HG03139 (cell line): ENCODE data around the gene SIGLEC1.

ENCODE experiments used
- ATAC-seq: cut with Tn5 transposase; IDR thresholded peaks from one replicate; pipeline ENCODE4 v1.9.1; 2021; ENCODE audit not compliant: unreplicated experiment

SIGLEC1 gene

DNA sequence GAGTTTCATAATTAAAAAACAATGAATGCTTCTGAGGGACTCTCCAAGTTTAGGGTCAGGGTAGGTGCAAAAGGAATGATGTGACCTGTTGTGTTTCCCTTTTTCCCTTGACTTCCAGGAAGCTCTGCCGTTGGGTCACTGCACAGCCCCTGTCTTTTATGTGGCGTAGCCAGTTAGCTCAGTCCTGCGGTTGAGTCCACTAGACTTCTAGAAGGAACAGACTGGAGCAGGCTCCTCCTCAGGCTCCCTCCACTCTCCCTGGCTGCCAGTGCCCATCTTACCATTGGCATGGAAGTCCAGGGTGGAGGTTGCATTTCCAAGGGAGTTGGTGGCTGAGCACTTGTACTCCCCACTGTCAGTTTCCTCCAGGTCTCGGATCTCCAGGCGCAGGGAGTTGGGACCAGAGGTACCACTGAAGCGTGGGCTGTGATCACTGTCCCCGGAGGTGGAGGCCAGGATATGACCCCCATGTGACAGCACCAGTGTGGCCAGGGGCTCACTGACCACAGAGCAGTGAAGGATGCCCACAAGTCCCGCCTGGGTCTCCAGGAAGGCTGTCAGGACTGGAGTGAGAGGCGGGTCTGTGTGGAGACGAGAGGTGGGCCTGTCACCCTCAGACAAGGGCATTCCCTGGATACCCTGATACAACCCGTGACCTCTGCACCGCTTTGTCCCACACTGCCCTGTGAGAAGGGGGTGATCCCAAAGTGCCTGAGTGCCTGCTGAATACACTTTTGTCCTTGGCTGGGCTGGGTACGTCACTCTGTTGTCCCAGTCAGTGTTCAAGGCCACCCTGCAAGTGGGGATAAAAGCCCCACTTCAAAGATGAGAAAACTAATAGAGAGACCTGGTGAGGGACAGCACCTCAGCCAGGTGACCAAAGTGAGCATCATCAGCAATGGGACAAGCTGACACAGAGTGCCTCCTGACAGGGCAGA is 11.1 kb downstream of the SIGLEC1 start:
- no peak for ATAC-seq

DNA sequence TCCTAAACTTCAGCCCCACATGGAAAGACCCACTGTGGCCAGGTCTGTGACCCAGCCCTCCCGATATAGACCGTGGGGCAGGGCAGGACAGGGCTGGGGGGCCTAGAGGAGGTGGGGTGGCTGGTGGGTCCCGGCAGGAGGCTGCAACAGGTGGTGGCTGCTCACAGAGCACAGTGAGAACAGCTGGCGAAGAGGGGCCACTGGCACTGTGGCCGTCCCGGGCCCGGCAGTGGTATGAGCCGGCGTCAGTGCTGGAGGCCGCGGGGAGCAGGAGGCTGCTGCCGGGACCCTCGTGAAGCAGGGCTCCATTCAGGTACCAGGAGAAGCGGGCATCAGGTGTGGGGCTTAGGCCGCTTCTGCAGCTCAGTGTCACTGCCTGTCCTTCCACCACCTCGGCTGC is 13.4 kb downstream of the SIGLEC1 start:
- ATAC-seq = no peak

DNA sequence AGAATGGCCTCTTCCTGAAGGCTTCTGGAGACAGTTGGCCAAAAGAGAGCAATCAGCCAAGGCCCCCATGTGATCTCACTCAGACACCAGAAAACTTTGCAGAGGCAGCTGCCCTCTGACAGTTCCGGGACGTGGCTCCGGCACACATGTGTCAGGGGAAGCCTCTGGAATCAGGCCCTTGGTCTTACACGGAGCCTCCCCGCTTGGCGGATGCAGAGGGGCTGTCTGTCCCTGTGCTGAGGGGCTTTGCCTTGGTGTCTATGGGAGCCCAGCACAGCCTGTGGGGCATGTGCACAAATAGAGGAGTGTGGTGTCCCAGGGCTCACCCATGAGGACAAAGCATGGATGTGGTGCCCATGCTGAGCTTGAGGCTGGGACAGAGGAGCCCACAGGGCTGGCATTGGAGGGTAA is 13.8 kb downstream of the SIGLEC1 start:
- ATAC-seq = no peak

DNA sequence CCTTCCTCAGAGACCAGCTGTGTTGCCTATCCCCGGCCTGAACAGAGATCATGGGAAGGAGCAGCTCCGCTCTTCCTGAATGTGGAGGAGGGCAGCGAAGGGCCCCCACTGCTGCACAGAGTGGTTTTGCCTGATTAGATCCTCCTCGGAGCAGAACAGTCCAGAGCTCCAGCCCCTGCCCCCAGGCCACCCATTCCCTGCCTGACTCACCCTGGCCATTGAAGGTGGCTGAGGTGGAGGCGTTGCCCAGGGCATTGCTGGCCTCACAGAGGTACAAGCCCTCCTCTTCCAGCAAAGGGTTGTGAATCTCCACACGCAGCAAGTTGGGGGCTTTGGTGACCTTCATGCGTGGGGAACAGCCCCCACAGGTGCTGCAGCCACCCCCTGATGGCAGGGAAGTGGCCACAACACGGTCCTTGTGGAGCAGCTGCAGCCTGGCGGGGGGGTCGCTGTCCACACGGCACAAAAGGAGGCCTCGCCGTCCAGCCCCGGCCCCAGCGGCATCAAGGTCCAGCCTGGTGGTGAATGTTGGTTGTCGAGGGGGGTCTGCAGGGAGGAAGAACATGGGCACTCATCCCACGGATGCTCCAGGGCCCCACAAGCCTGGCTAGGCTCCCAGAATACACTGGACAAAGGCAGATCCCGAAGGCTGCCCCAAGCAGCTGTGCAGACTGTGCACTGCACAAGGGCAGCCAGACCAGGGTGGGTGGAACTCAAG is 14.7 kb downstream of the SIGLEC1 start:
- no peak for ATAC-seq

DNA sequence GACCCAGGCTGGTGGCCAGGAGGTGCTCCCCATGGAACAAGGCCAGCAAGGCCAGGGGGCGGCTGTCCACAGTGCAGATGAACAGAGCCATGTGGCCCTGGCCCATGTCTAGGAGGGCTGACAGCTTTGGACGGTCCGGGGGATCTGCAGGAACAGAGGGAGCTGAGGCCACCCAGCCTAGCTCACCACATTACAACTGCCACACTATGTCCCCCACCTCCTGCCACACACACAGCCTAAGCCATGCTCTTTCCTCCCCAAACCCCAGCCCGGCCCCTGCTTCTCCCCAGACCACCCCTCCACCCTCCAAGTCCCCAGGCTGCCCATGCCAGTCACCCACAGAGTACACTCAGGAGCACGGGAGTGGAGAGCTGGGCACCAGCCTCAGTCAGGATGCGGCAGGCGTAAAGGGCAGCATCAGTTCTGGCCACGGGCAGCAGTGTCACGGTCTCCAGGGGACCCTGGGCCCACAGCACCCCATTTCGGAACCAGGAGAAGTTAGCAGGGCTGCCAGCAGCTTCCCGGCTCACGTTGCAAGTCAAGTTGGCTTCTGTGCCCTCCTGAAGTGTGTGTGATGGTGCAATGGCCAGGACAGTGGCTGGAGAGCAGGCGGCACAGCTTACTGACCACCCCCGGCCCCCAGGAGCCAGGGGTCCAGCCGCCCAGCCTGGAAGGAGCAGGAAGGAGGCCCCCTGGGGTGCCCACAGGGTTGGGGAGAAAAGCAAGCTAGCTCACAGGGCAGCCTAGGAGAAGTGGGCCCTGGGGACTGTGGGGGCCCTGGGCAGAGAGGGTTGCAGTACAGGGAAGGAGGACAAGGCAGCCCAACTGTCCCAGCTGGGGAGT is 15.4 kb downstream of the SIGLEC1 start:
- ATAC-seq = no peak

DNA sequence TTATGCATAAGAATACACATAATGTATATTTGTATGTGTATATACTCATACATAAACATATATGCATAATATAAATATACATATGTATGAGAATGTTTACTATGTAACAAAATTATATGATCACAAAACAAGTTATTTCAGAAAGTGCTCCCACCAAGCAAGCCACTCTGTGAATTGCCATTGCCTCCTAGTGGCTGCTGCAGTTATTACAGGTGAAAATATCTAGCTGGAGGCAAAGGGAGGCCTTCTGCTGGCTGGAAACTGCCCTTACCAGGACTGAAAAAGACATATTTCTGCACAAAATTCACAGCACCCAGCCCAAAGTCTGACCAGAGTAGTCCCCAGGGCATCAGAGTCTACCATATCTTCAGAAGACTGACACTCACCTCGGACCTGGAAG is 16.2 kb downstream of the SIGLEC1 start:
- no peak for ATAC-seq

DNA sequence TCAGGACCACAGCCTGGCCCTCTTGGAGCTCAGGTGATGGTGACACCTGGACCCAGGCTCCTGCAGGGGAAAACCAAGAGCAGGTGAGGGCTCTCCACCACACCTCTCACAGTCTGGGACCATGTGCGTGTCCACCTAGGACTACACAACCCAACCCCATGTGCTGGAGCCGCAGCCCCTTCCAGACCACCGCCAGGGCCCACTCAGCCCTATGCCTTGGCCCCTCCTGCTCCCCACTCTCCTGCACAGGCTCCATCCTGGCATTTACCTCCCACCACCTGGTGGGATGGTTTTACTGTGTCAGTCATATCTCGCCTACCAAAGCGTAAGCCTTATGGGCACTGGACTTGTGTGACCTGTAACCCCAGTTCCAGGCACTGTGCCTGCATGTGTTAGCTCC is 17.5 kb downstream of the SIGLEC1 start:
- ATAC-seq = no peak

DNA sequence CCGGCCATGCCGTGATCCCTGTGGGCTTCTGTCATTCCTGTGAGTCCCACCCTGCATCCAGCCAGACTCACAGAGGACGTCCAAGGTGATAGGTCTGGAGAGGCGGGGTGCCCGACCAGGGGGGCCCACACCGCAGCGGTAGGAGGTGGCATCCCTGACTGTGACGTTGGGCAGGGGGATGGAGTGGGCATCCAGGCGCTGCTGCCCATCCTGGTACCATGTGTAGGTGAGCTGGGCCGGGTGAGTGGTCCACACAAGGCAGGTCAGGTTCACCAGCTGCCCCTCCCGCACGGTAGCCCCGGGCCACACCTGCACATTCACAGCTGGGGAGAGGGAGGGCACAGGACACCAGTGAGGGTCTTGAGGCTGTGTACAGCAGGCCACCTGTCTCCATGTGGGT is 19.0 kb downstream of the SIGLEC1 start:
- no peak for ATAC-seq

DNA sequence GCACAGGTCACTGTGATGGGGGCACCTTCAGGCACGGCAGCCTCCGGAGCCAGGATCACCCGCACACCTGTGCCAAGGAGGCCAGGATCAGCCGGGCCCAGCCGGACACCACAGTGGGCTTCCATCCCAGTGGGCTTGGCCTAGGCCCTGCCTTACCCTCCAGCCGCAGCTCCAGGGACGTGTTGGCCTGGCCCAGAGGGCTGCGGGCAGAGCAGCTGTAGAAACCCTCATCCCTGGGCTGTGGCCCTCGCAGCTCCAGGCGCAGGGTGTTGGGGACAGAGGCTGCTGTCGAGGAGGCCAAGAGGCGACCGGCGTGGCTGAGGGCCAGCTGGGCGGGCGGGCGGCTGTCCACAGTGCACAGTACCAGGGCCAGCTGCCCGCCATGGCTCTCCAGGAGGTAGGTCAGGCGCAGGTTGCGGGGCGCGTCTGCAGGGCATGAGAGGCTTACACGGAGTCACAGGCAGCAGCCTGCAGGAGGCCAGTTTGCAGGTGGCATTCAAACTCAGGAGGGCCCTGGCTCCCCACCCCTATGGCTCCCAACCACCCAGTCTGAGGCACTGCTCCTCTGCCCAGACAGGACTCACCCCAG is 19.6 kb downstream of the SIGLEC1 start:
- no peak for ATAC-seq

DNA sequence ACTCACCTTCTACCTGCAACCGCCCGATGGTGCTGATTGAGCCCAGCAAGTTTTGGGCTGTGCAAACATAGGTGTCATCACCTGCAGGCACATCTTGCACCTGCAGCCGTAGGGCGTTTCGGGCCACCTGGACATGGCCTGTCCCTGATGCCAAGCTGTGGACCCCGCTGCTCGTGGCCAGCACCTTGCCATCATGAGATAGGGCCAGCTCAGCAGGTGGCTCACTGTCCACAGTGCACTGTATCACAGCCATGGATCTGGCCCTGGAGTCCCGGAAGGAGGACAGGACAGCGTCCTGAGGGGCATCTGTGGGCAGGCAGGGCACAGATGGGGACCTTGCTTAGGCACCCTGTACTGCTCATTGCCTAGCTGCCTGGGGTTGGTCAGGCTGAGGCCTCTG is 20.5 kb downstream of the SIGLEC1 start:
- ATAC-seq = no peak

DNA sequence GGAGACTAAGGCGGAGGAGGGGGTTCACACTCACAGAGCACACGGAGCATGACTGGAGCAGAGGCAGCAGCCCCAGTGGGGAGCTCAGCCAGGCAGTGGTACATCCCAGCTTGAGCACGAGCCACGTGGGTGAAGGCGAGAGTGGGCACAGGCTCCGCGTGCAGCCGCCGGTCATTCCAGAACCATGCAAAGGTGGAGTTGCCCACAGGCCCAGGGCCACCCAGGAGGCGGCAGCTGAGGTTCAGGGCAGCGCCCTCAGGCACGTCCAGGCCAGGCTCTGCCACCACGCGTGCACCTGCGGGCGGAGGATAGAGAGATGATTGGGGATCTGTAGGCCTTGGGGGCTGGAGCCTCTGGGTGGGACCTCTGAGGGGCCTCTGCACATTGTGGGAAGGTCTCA is 21.1 kb downstream of the SIGLEC1 start:
- ATAC-seq = no peak

DNA sequence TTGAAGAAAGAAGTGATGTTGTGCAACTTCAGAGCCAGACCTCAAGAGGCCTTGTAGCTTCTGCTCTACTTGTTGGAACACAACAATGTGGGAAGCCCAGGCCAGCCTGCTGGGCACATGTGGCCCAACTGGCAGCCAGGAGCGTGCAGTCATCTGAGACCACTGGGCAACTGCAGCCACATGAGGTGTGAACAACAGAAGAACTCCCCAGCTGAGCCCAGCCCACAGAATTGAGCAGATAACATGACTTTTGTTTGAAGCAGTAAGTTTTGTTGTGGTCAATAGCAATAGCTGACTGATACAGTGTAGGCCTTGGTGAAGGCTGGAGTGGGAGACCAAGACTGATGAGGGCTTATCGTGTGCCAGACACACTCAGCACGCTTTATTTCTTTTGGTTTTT is 22.0 kb downstream of the SIGLEC1 start:
- ATAC-seq = no peak

DNA sequence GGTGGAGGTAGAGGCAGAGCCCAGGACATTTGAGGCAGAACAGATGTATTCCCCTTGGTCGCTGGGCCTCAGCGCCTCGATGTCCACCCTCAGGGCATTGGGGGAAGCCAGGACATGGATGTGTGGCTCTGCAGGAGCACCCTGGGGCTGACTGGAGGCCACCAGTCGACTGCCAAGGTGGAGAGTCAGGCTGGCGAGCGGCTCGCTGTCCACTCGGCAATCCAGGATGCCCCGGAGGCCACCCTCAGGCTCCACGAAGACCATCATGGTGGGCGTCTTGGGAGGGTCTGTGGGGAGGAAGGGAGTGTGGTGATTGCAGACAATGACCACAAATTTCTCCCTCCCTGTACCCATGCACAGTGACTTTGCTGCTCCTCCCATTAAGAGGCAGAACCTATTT is 22.4 kb downstream of the SIGLEC1 start:
- no peak for ATAC-seq

DNA sequence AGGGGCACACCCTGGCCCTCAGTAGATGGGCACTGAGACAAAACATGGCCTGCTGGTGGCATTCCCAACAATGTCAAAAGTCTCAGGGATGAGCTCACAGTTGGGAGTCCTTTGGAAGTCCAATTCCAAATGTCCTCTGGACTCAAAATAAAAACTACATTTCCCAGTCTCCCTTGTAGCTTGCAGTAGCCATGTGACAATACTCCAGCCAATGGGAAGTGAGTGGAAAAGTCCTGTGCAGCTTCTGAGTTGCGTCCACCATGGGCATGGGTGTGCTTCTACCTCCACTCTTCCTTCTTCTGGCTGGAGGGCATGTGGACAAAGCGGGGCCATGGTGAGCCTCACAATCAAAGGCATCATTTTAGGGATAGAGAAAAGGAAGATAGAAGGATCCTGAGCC is 24.7 kb downstream of the SIGLEC1 start:
- no peak for ATAC-seq

DNA sequence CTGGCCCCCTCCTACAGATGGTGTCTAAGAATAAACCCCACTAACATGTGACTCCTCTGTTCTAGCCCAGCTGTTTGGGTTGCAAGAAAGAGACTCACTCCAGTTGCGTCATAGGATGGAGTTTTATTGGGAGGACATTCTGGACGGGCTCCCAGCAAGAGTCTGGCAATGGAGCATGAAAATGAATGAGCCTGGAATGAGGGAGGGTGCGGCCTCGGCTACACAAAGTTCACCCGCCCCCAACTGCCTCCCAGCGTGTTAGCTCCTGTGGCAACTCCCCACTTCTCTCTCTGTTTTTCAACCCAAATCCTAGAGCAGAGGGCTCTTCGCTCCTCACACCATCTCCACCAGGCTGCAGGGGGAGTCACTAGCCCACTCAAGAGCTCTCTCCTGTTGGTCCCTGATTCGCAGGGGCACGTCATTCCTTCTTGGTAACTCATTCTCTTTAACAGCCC is 25.5 kb downstream of the SIGLEC1 start:
- no peak for ATAC-seq

DNA sequence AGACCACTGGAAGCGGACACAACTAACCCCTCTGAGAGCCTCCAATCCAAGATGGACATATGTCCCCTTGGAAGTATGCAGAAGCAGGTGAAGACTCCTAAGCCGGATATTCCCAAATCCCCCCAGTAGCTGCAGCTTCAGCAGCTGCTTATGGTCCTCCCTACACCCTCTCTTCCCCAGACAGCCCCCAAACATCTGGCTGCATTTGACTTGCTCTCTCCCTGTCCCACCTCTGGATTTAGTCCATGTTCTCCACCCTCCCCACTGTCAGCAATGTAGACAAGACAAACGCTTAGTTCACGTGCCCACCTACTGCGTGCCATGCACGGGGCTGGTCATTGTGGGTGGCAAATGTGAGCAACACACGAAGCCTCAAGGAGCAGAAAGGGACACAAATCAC is 26.0 kb downstream of the SIGLEC1 start:
- no peak for ATAC-seq

DNA sequence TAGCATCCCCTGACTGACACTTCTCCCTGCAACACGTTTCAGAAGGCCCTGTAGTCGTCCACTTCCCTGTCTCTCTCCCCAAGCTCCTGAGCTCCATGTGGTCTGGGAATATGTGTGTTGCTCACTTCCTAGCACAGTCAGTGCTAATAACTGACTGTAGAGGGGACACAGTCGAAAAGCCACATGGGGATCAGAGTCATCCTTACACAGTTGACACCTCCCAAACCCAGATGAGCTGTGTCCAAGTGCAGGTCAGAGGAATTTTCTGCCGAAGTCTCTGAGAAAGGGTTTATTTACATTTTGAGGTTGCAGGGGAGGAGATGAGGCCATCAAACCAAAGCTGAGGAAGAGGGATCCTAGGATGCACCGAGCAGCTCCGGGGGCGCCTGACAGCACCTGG is 27.1 kb downstream of the SIGLEC1 start:
- no peak for ATAC-seq

DNA sequence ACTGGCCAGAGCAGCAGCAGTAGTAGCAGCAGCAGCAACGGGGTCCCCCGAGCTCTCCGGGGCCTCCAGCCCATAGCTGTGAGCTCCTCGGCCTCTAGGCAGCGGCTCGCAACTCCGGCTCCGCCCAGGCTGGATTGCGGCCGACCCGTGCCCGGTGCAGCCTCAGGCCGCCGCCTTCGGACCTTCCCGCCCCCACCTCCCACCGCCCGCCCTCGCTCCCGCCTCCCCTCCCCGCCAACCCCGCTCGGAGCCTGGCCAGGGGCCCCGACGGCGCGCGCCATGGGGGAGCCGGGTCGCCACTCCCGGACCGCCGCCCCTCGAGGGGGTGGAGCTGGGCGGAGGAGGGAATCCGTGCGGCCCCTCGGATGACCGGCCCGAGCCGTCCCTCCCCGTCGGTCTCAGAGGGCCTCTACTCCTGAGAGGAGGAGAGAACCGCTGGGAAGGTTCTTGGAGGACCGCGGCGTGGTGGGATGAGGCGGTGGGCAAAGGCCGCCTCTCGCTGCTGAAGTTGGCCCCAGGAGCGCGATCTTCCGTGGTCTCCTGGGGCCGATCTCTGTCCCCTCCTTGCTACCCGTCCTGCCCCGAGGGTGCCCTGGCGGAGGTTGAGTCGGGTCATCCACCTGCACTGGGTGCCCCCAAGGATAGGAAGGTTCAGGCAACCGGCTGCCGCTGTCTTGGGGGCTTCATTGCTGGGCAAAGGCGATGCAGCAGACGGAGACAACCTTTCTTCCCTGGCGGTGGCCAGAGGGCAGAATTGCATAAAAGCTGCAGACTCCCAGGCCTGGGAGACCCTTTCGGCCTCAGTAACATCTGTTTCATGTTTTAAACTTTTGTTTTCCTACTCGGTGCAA is 30.2 kb downstream of the SIGLEC1 start, which contains the start of gene ADAM33:
Gene ADAM33 (minus strand): TSS at position 80 of the 851 bp plus-strand sequence. CDS start 6 bp downstream, at position 74.
- no peak for ATAC-seq

DNA sequence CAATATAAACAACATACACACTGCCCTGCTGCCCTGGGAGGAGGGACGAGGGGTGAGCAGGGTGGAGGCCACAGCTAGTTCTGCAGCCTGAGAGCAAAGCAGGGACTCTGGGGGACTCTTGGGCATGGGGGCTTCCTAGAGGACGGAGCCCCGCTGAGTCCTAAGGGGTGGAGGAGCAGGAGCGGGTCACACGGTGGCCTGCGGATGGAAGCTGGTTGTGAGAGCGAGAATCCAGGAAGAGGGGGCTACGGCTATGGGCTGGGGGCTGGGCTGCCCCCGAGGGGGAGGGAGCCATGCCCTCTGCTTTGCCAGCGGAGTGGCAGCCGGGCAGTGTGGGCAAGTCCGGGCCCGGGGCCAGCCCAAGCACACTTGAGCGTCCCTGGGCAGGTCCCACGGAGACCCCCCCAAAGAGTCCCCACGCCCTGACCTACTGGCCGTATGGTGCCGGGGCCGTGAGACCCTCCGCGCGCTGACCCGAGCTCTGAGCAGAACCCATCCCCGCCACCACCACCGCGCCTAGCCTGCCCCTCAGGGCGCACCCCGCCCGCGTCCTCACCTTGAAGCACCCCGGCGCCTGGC is 31.0 kb downstream of the SIGLEC1 start:
- ATAC-seq = no peak
